Skeletal muscle satellite cell (primary cell): ENCODE measurements around the gene EPHA6. TPM values are rescaled to one million over a fixed set of nuclear protein-coding genes. Genes with fewer than 3 reads are reported as not detected.

Experiments used
- H3K27me3 ChIP-seq: 2 replicates; pipeline ENCODE4 v1.7.0; 2013; ENCODE audit warnings: low read length; ENCODE audit not compliant: control insufficient read depth, insufficient read depth
- H3K36me3 ChIP-seq: 2 replicates; pipeline ENCODE4 v1.7.0; 2013; ENCODE audit warnings: mild to moderate bottlenecking, control low read depth, low read length; ENCODE audit not compliant: insufficient read depth
- H3K4me1 ChIP-seq: 2 replicates; pipeline ENCODE4 v1.7.0; 2013; ENCODE audit warnings: low read length; ENCODE audit not compliant: control insufficient read depth, insufficient read depth
- H3K4me2 ChIP-seq: 2 replicates; pipeline ENCODE4 v1.7.0; 2013; ENCODE audit warnings: mild to moderate bottlenecking, low read length
- H3K4me3 ChIP-seq: 2 replicates; pipeline ENCODE4 v1.7.0; 2013; ENCODE audit warnings: low read length
- H3K9ac ChIP-seq: 2 replicates; pipeline ENCODE4 v1.7.0; 2013; ENCODE audit warnings: mild to moderate bottlenecking, low read depth, low read length, moderate library complexity
- H3K9me3 ChIP-seq: replicated peaks from 2 replicates; pipeline ENCODE4 v1.7.0; 2013; ENCODE audit warnings: mild to moderate bottlenecking, control low read depth, low read length
- total RNA-seq: library from RNA; depleted of rRNA; stranded (reverse); fragments of >200 nt; gene quantifications from 2 replicates; pipeline ENCODE4 v1.2.3, GENCODE V29; 2012; rRNA removed

Gene EPHA6
- not detected in 2 replicates for total RNA-seq

GRCh38 chr3:96813820-96814650, at the start of gene EPHA6:
Gene EPHA6 (plus strand): TSS chr3:96814594.
- Histone ChIP-seq H3K9me3 (no peaks in the 10 kb centered on the region), H3K27me3 (peaks cover 31% of the 10 kb centered on the region), H3K4me2 (peak within 1 kb of the TSS; percentile 94), H3K4me3 (peak within 1 kb of the TSS; percentile 69), H3K9ac (no peak within 1 kb of the TSS), H3K4me1 (peaks cover 10% of the 10 kb centered on the region), H3K36me3 (no peaks in the 10 kb centered on the region)

GRCh38 chr3:96776818-96777217, 37.6 kb upstream of the EPHA6 start:
- H3K4me1 ChIP-seq: no peaks in the 10 kb centered on the region
- no peaks in the 10 kb centered on the region for H3K36me3 ChIP-seq
- no peaks in the 10 kb centered on the region for H3K9me3 ChIP-seq
- H3K4me3 ChIP-seq: no peak overlapping the region
- no peak overlapping the region for H3K4me2 ChIP-seq
- H3K9ac ChIP-seq: no peak overlapping the region
- H3K27me3 ChIP-seq: no peaks in the 10 kb centered on the region

- no peaks in the 10 kb centered on the region for H3K36me3 ChIP-seq
- no peaks in the 10 kb centered on the region for H3K4me1 ChIP-seq
- no peak overlapping the region for H3K4me3 ChIP-seq
- H3K9ac ChIP-seq: no peak overlapping the region
- no peak overlapping the region for H3K4me2 ChIP-seq
- no peaks in the 10 kb centered on the region for H3K27me3 ChIP-seq
- H3K9me3 ChIP-seq: no peaks in the 10 kb centered on the region
Observed at GRCh38 chr3:96779810-96780209, 34.6 kb upstream of the EPHA6 start.

- no peak overlapping the region for H3K4me3 ChIP-seq
- H3K36me3 ChIP-seq: no peaks in the 10 kb centered on the region
- H3K9ac ChIP-seq: no peak overlapping the region
- no peaks in the 10 kb centered on the region for H3K4me1 ChIP-seq
- no peak overlapping the region for H3K4me2 ChIP-seq
- H3K9me3 ChIP-seq: no peaks in the 10 kb centered on the region
- no peaks in the 10 kb centered on the region for H3K27me3 ChIP-seq
Observed at GRCh38 chr3:96796101-96796500, 18.3 kb upstream of the EPHA6 start.

- Histone ChIP-seq H3K4me1 (no peaks in the 10 kb centered on the region), H3K27me3 (no peaks in the 10 kb centered on the region), H3K36me3 (no peaks in the 10 kb centered on the region), H3K4me2 (no peak overlapping the region), H3K4me3 (no peak overlapping the region), H3K9ac (no peak overlapping the region), H3K9me3 (no peaks in the 10 kb centered on the region)
Observed at GRCh38 chr3:96803870-96804269, 10.5 kb upstream of the EPHA6 start.

GRCh38 chr3:96806341-96806740, 8.1 kb upstream of the EPHA6 start:
- H3K4me3 ChIP-seq: no peak overlapping the region
- no peak overlapping the region for H3K9ac ChIP-seq
- H3K9me3 ChIP-seq: no peaks in the 10 kb centered on the region
- no peaks in the 10 kb centered on the region for H3K4me1 ChIP-seq
- H3K27me3 ChIP-seq: no peaks in the 10 kb centered on the region
- H3K36me3 ChIP-seq: no peaks in the 10 kb centered on the region
- H3K4me2 ChIP-seq: no peak overlapping the region

GRCh38 chr3:96813134-96813819, 1.1 kb upstream of the EPHA6 start:
- Histone ChIP-seq H3K4me2 (peak overlapping the region; percentile 94), H3K4me3 (peak overlapping the region; percentile 69), H3K9me3 (no peaks in the 10 kb centered on the region), H3K9ac (no peak overlapping the region), H3K36me3 (no peaks in the 10 kb centered on the region), H3K27me3 (peaks cover 31% of the 10 kb centered on the region), H3K4me1 (peaks cover 10% of the 10 kb centered on the region)

- H3K4me1 ChIP-seq: peaks cover 10% of the 10 kb centered on the region
- peaks cover 31% of the 10 kb centered on the region for H3K27me3 ChIP-seq
- no peaks in the 10 kb centered on the region for H3K9me3 ChIP-seq
- H3K4me2 ChIP-seq: no peak overlapping the region
- H3K9ac ChIP-seq: no peak overlapping the region
- no peak overlapping the region for H3K4me3 ChIP-seq
- no peaks in the 10 kb centered on the region for H3K36me3 ChIP-seq
Observed at GRCh38 chr3:96814651-96815567, 515 bp downstream of the EPHA6 start.

GRCh38 chr3:96831175-96831574, 16.8 kb downstream of the EPHA6 start:
- no peak overlapping the region for H3K9ac ChIP-seq
- H3K9me3 ChIP-seq: no peaks in the 10 kb centered on the region
- no peaks in the 10 kb centered on the region for H3K36me3 ChIP-seq
- H3K4me1 ChIP-seq: no peaks in the 10 kb centered on the region
- no peak overlapping the region for H3K4me3 ChIP-seq
- H3K27me3 ChIP-seq: no peaks in the 10 kb centered on the region
- H3K4me2 ChIP-seq: no peak overlapping the region

- Histone ChIP-seq H3K4me3 (no peak overlapping the region), H3K9ac (no peak overlapping the region), H3K27me3 (no peaks in the 10 kb centered on the region), H3K9me3 (no peaks in the 10 kb centered on the region), H3K4me1 (no peaks in the 10 kb centered on the region), H3K4me2 (no peak overlapping the region), H3K36me3 (no peaks in the 10 kb centered on the region)
Observed at GRCh38 chr3:96833301-96833700, 18.9 kb downstream of the EPHA6 start.
